ENCODE data around the gene TUBG2.

Gene TUBG2

GRCh38 chr17:42677921-42678781 lies 19.1 kb downstream of the TUBG2 start:
- peak; percentile 41 for DNase-seq

- DNase-seq, result no peak
These were observed 19.9 kb downstream of the TUBG2 start for GRCh38 chr17:42678951-42679491.

GRCh38 chr17:42679492-42680330 lies 20.6 kb downstream of the TUBG2 start:
- peak; percentile 45 for DNase-seq

GRCh38 chr17:42680331-42680808 lies 21.3 kb downstream of the TUBG2 start:
- DNase-seq, result no peak

- no peak for DNase-seq
These were observed 23.1 kb downstream of the TUBG2 start, which contains the start of gene CNTNAP1 for GRCh38 chr17:42681976-42682721. Gene CNTNAP1 (plus strand): TSS chr17:42682531. CDS start chr17:42682830, 299 bp downstream.

GRCh38 chr17:42682722-42683403 lies 23.8 kb downstream of the TUBG2 start:
- DNase-seq, result no peak

GRCh38 chr17:42683407-42684034 lies 24.4 kb downstream of the TUBG2 start:
- DNase-seq, result no peak

GRCh38 chr17:42684929-42685556 lies 26.0 kb downstream of the TUBG2 start:
- DNase-seq, result no peak

GRCh38 chr17:42685831-42686230 lies 26.7 kb downstream of the TUBG2 start:
- DNase-seq, result no peak

GRCh38 chr17:42686520-42687128 lies 27.5 kb downstream of the TUBG2 start:
- DNase-seq, result no peak

- DNase-seq, result no peak
These were observed 28.7 kb downstream of the TUBG2 start for GRCh38 chr17:42687707-42688320.

- no peak for DNase-seq
These were observed 31.5 kb downstream of the TUBG2 start for GRCh38 chr17:42690596-42690995.

- DNase-seq, result no peak
These were observed 32.0 kb downstream of the TUBG2 start for GRCh38 chr17:42691021-42691545.

- DNase-seq, result no peak
These were observed 33.4 kb downstream of the TUBG2 start for GRCh38 chr17:42692489-42692888.

GRCh38 chr17:42694524-42694923 lies 35.4 kb downstream of the TUBG2 start:
- DNase-seq, result no peak

GRCh38 chr17:42695500-42695899 lies 36.4 kb downstream of the TUBG2 start:
- DNase-seq, result no peak

- no peak for DNase-seq
These were observed 38.2 kb downstream of the TUBG2 start for GRCh38 chr17:42697108-42697811.

GRCh38 chr17:42698736-42699414 lies 39.8 kb downstream of the TUBG2 start:
- no peak for DNase-seq

- DNase-seq, result no peak
These were observed 40.3 kb downstream of the TUBG2 start for GRCh38 chr17:42699415-42699740.

Measured in NCI-H1417 treated with DMSO at 0.1 percent for 48 hours (cell line).